Stomach (tissue), 9 donors: ENCODE data around the gene SYVN1. TPM values are rescaled to one million over a fixed set of nuclear protein-coding genes. Genes with fewer than 3 reads are reported as not detected.

Source experiments
- DNase-seq, 2 donors: peaks; one replicate each; pipeline versions ENCODE4 v3.0.0 to v3.0.0-alpha.2; 2013 to 2019
- H3K27ac ChIP-seq, 5 donors: fragments of 200-600 bp in 4 of 5; sonication (generic) in 4 of 5; one replicate each; pipeline ENCODE4 v1.5.1; 2013 to 2019; ENCODE audit warnings: mild to moderate bottlenecking in 1 of 5, moderate library complexity in 1 of 5
- H3K27me3 ChIP-seq, 3 donors: fragments of 200-600 bp; sonication (generic); one replicate each; pipeline ENCODE4 v1.5.1; 2017 to 2019; ENCODE audit warnings: mixed run types in 1 of 3
- H3K36me3 ChIP-seq, 4 donors: fragments of 200-600 bp; sonication (generic); 1 replicate in 3 of 4; 2 replicates in 1 of 4; pipeline ENCODE4 v1.5.1; 2016 to 2019
- H3K4me1 ChIP-seq, 4 donors: fragments of 200-600 bp; sonication (generic); one replicate each; pipeline ENCODE4 v1.5.1; 2016 to 2019
- H3K4me3 ChIP-seq, 4 donors: fragments of 200-600 bp; sonication (generic) in 3 of 4; one replicate each; pipeline ENCODE4 v1.5.1; 2016 to 2019; ENCODE audit warnings: mild to moderate bottlenecking in 1 of 4
- H3K9me3 ChIP-seq, 4 donors: fragments of 200-600 bp; sonication (generic); one replicate each; pipeline ENCODE4 v1.5.1; 2016 to 2019
- EP300 ChIP-seq: sonication (generic); formaldehyde crosslinking; IDR thresholded peaks from one replicate; pipeline ENCODE4 v1.6.1; 2017; ENCODE audit warnings: antibody characterized with exemption
- POLR2A ChIP-seq, 4 donors: fragments of 450-650 bp; IDR thresholded peaks; one replicate each; pipeline ENCODE4 v1.6.1; 2016; ENCODE audit warnings: antibody characterized with exemption in 4 of 4, control low read depth in 2 of 4, mild to moderate bottlenecking in 1 of 4, moderate library complexity in 1 of 4
- POLR2AphosphoS5 ChIP-seq, 3 donors: sonication (generic); formaldehyde crosslinking; IDR thresholded peaks; one replicate each; pipeline ENCODE4 v1.6.1; 2016; ENCODE audit warnings: antibody characterized with exemption in 3 of 3
- WGBS, 5 donors: extraction: QIAGEN DNeasy Blood & Tissue Kit in 3 of 5; methylation state at CpG; one replicate each; pipeline versions ENCODE4 v1.1.5 to v1.1.7; 2013 to 2018; 5-methylcytosine and 5-hydroxymethylcytosine counted together
- intact Hi-C: fragments of 100-400 bp; cut with DNase I; formaldehyde crosslinking; loops from one replicate; pipeline ENCODE4 v1.15.1; 2023; ENCODE audit warnings: low total_unique reads
- polyA plus RNA-seq, 3 donors: library from polyadenylated mRNA; stranded (reverse); fragments of 200-250 nt; gene quantifications; one replicate each; pipeline ENCODE4 v1.2.3, GENCODE V29; 2013
- total RNA-seq, 5 donors: library from RNA; depleted of rRNA; stranded (reverse); fragments of >200 nt; gene quantifications; one replicate each; pipeline versions ENCODE4 v1.1.0 to v1.2.3, GENCODE V29; 2014 to 2016
- TF ChIP-seq, protein P1 (sequence below), 7 experiments: fragments of 450-650 bp in 4 of 7; fragments of 200-600 bp in 3 of 7; sonication (generic) in 3 of 7; IDR thresholded peaks; one replicate each; pipeline ENCODE4 v1.5.1; 2016 to 2019; ENCODE audit warnings: antibody characterized with exemption in 7 of 7, control low read depth in 2 of 7, mild to moderate bottlenecking in 1 of 7
- donor health status: healthy with polysubstance abuse.
- donor health status: Bipolar disorder and iron deficiency.
- donor health status: healthy.

The SYVN1 gene
- total and polyA plus RNA-seq, 8 donors = 7.2 to 75.3 (median 28.8) TPM

DNA sequence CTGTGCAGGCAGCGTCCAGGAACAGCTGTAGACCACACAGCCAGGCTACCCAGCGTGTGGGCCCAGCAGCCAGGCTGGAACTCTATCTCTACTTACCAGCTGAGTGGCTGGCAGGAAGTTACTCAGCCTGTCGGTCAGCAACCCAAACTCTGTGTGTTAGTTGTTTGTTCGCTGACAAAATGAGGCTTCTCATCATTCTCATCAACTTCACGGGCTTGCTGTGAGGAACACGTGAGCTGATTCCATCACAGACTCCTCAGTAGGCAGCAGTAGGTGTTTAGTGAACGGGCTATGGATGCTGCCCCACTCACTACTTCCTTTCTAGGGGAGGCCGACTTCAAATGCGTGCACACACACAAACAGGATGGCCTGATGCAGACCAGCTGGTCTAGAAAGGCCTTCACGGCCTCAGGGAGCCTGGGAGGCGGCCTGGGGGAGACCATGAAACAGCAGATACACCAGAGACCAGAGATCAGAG is 34.9 kb upstream of the SYVN1 start:
- Histone ChIP-seq H3K27me3 (no peaks in the 10 kb centered on the region), H3K9me3 (no peaks in the 10 kb centered on the region), H3K27ac (no peak overlapping the region), H3K4me1 (peaks cover 0 to 7% (median 3%) of the 10 kb centered on the region in 4 donors), H3K4me3 (no peak overlapping the region), H3K36me3 (no peaks in the 10 kb centered on the region)
- DNase-seq = no peak
- intact Hi-C loops = no loop called here
- WGBS, 5 donors = 65 to 74% (median 71%) methylated on average over 11 of the region's 11 CpGs
- TF ChIP-seq, protein P1, sequence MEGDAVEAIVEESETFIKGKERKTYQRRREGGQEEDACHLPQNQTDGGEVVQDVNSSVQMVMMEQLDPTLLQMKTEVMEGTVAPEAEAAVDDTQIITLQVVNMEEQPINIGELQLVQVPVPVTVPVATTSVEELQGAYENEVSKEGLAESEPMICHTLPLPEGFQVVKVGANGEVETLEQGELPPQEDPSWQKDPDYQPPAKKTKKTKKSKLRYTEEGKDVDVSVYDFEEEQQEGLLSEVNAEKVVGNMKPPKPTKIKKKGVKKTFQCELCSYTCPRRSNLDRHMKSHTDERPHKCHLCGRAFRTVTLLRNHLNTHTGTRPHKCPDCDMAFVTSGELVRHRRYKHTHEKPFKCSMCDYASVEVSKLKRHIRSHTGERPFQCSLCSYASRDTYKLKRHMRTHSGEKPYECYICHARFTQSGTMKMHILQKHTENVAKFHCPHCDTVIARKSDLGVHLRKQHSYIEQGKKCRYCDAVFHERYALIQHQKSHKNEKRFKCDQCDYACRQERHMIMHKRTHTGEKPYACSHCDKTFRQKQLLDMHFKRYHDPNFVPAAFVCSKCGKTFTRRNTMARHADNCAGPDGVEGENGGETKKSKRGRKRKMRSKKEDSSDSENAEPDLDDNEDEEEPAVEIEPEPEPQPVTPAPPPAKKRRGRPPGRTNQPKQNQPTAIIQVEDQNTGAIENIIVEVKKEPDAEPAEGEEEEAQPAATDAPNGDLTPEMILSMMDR (IDR thresholded peaks at IDR 0.05) = no peak
- TF ChIP-seq EP300 (no peak), POLR2A (IDR thresholded peaks at IDR 0.05) (no peak), POLR2AphosphoS5 (IDR thresholded peaks at IDR 0.05) (no peak)

DNA sequence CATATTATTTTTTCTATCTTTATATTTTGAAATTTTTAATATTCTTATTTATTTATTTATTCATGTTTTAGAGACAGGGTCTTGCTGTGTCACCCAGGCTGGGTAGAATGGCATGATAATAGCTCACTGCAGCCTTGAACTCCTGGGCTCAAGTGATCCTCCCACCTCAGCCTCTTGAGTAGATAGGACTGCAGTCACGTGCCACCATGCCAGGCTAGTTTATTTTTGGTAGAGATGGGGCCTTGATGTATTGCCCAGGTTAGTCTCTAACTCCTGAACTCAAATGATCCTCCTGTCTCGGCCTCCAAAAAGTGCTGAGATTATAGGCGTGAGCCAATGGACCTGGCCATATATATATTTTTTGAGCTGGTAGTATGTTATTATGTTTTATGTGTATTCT is 33.3 kb upstream of the SYVN1 start:
- intact Hi-C loops = no loop called here
- H3K4me3 ChIP-seq = no peak overlapping the region
- H3K27me3 ChIP-seq = no peaks in the 10 kb centered on the region
- H3K27ac ChIP-seq = no peak overlapping the region
- no peak for DNase-seq
- H3K9me3 ChIP-seq = no peaks in the 10 kb centered on the region
- no peaks in the 10 kb centered on the region for H3K36me3 ChIP-seq
- WGBS, 5 donors = 86 to 96% (median 91%) methylated on average over 3 of the region's 3 CpGs
- no peak for TF ChIP-seq EP300
- TF ChIP-seq, protein P1 (IDR thresholded peaks at IDR 0.05) = no peak
- TF ChIP-seq POLR2AphosphoS5 (IDR thresholded peaks at IDR 0.05) = no peak
- TF ChIP-seq POLR2A (IDR thresholded peaks at IDR 0.05) = no peak
- peaks cover 0 to 7% (median 3%) of the 10 kb centered on the region in 4 donors for H3K4me1 ChIP-seq

DNA sequence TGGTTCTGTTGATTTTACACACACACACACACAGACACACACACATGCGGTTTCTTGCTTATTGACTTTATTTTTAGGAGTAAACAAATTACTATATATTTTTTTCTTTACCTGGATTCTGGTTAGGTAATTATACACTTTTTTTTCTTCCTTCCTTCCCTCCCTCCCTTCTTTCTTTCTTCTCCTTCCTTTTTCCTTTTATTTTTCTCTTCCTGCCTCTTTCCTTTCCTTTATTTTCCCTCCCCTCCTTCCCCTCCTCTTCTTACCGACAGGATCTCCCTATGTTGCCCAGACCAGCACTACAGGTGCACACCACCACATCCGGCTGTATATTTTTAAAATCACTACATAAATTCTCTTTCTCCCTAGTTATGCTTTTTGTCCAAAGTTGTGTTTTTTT is 32.6 kb upstream of the SYVN1 start:
- TF ChIP-seq, protein P1 (IDR thresholded peaks at IDR 0.05) = no peak
- no peak for TF ChIP-seq POLR2AphosphoS5 (IDR thresholded peaks at IDR 0.05)
- DNase-seq = no peak
- intact Hi-C loops = no loop called here
- 64 to 82% (median 76%) methylated on average over 3 of the region's 3 CpGs for WGBS, 5 donors
- Histone ChIP-seq H3K4me3 (no peak overlapping the region), H3K27ac (no peak overlapping the region), H3K4me1 (peaks cover 0 to 7% (median 3%) of the 10 kb centered on the region in 4 donors), H3K27me3 (no peaks in the 10 kb centered on the region), H3K36me3 (no peaks in the 10 kb centered on the region), H3K9me3 (no peaks in the 10 kb centered on the region)

DNA sequence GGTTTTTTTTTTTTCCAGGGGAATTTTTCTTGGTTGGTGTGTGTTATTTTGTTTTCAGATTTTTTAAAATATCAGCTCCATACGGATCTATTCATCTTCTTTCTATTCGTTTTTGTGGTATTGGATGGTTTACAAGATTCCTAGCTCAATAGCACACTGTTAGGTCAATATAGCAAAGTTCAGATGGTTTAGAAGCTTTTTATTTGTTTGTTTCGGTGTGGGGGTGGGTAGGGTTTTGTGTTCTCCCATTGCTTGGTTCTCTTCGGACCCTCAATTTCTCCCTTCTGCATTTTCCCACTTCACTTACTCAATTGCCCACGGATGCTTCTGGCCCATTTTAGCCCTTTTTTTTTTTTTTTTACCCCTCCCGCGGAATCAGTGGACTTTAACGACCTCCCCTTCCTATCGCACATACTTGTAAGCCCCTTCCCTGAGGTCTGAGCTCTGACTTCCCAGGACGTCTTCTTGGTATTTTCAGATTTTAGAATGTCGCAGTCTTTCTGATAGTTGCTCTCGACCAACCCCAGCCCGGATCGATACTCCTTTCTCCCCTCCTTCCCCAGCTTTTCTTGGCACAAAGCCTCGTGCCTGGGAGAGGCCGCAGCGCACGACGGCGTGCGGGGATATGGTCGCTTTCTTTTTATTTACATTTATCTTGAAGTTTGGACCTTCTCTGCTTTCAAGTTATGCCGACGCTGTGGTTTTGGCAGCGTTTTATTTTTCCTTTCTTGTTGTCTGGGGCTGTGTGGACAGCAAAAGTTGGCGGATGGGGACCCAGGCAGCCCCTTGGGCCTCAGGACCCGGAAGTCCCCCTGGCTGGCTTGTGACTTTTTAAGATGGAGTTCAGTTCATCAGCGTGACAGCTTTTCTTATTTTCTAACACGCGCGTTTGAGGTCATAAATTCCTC is 31.3 kb upstream of the SYVN1 start:
- Histone ChIP-seq H3K4me3 (peak overlapping the region; percentile 8 to 35 (median 30)), H3K27me3 (no peaks in the 10 kb centered on the region), H3K4me1 (peaks cover 0 to 7% (median 3%) of the 10 kb centered on the region in 4 donors), H3K9me3 (no peaks in the 10 kb centered on the region), H3K36me3 (no peaks in the 10 kb centered on the region), H3K27ac (peak overlapping the region in 1 of 5 donors; percentile 26)
- TF ChIP-seq EP300 = no peak
- TF ChIP-seq POLR2A (IDR thresholded peaks at IDR 0.05) = no peak
- no peak for TF ChIP-seq POLR2AphosphoS5 (IDR thresholded peaks at IDR 0.05)
- TF ChIP-seq, protein P1 (IDR thresholded peaks at IDR 0.05) = no peak
- 31 to 40% (median 35%) methylated on average over 31 of the region's 31 CpGs for WGBS, 5 donors
- intact Hi-C loops = no loop called here
- DNase-seq = peak in 1 of 2 donors; percentile 63
